NK-92 treated with Interleukin-12 subunit alpha and Interleukin-12 subunit beta, amount 100 ng/mL, for 24 hours (cell line): ENCODE data around the gene PRKCA.
"Not testable (repeated sequence)": the region's sequence is repeated elsewhere in the genome, so short reads cannot be mapped to it uniquely, and the experiment has no call there.

Experiments
- DNase-seq: peaks from one replicate; lab custom pipeline; 2025; lab: John Stamatoyannopoulos, UW

PRKCA gene

GRCh38 chr17:66351701-66352100, 49.3 kb downstream of the PRKCA start:
- no peak for DNase-seq

- no peak for DNase-seq
Measured at GRCh38 chr17:66353937-66354401, 51.6 kb downstream of the PRKCA start.

GRCh38 chr17:66354472-66354871, 52.1 kb downstream of the PRKCA start:
- no peak for DNase-seq

GRCh38 chr17:66354981-66355380, 52.6 kb downstream of the PRKCA start:
- DNase-seq = no peak

- no peak for DNase-seq
Measured at GRCh38 chr17:66355510-66355909, 53.1 kb downstream of the PRKCA start.

- no peak for DNase-seq
Measured at GRCh38 chr17:66357037-66357436, 54.6 kb downstream of the PRKCA start.

GRCh38 chr17:66359351-66359750, 56.9 kb downstream of the PRKCA start:
- DNase-seq = no peak

GRCh38 chr17:66360961-66361565, 58.6 kb downstream of the PRKCA start:
- DNase-seq = not testable (repeated sequence)

- no peak for DNase-seq
Measured at GRCh38 chr17:66364508-66364907, 62.1 kb downstream of the PRKCA start.

GRCh38 chr17:66364990-66365490, 62.6 kb downstream of the PRKCA start:
- DNase-seq = no peak

GRCh38 chr17:66365903-66366302, 63.5 kb downstream of the PRKCA start:
- no peak for DNase-seq

GRCh38 chr17:66367107-66367506, 64.7 kb downstream of the PRKCA start:
- no peak for DNase-seq

GRCh38 chr17:66369830-66370229, 67.4 kb downstream of the PRKCA start:
- no peak for DNase-seq

GRCh38 chr17:66371561-66371960, 69.1 kb downstream of the PRKCA start:
- DNase-seq = no peak

GRCh38 chr17:66372182-66372581, 69.8 kb downstream of the PRKCA start:
- DNase-seq = no peak

GRCh38 chr17:66373079-66373478, 70.7 kb downstream of the PRKCA start:
- no peak for DNase-seq

- DNase-seq = no peak
Measured at GRCh38 chr17:66373944-66374817, 71.8 kb downstream of the PRKCA start.

GRCh38 chr17:66375121-66375520, 72.7 kb downstream of the PRKCA start:
- no peak for DNase-seq

- DNase-seq = no peak
Measured at GRCh38 chr17:66378296-66378695, 75.9 kb downstream of the PRKCA start.

- DNase-seq = no peak
Measured at GRCh38 chr17:66379544-66379943, 77.1 kb downstream of the PRKCA start.

- DNase-seq = no peak
Measured at GRCh38 chr17:66379996-66380395, 77.6 kb downstream of the PRKCA start.

GRCh38 chr17:66381701-66382362, 79.4 kb downstream of the PRKCA start:
- DNase-seq = no peak

GRCh38 chr17:66383333-66383732, 80.9 kb downstream of the PRKCA start:
- no peak for DNase-seq
